ENCODE data around the gene MOB1A.
A peak's percentile ranks its signal among the peaks of the same experiment; 100 is the strongest.

MOB1A gene

GRCh38 chr2:74149570-74150319 lies 28.9 kb downstream of the MOB1A start:
- TF ChIP-seq CTCF (IDR thresholded peaks at IDR 0.05; ENCODE audit: borderline replicate concordance, control extremely low read depth, extremely low read depth, insufficient read depth, missing control alignments) = no peak
- DNase-seq (ENCODE audit: low spot score) = no peak
- in situ Hi-C loops (cut with MboI; ENCODE audit: low sequenced_read_pairs, unreplicated experiment) = no loop called here

- no peak for DNase-seq (ENCODE audit: low spot score)
- in situ Hi-C loops (cut with MboI; ENCODE audit: low sequenced_read_pairs, unreplicated experiment) = no loop called here
- no peak for TF ChIP-seq CTCF (IDR thresholded peaks at IDR 0.05; ENCODE audit: borderline replicate concordance, control extremely low read depth, extremely low read depth, insufficient read depth, missing control alignments)
These were observed 29.5 kb downstream of the MOB1A start for GRCh38 chr2:74149247-74149525.

- no peak for DNase-seq (ENCODE audit: low spot score)
- in situ Hi-C loops (cut with MboI; ENCODE audit: low sequenced_read_pairs, unreplicated experiment) = no loop called here
- no peak for TF ChIP-seq CTCF (IDR thresholded peaks at IDR 0.05; ENCODE audit: borderline replicate concordance, control extremely low read depth, extremely low read depth, insufficient read depth, missing control alignments)
These were observed 30.0 kb downstream of the MOB1A start for GRCh38 chr2:74148457-74149246.

GRCh38 chr2:74147727-74148456 lies 30.8 kb downstream of the MOB1A start, which contains the start of gene BOLA3:
Gene BOLA3, minus strand, starts transcription at chr2:74147912. Its CDS starts 38 bp downstream, at chr2:74147874.
- peak; percentile 85 for TF ChIP-seq CTCF (IDR thresholded peaks at IDR 0.05; ENCODE audit: borderline replicate concordance, control extremely low read depth, extremely low read depth, insufficient read depth, missing control alignments)
- DNase-seq (ENCODE audit: low spot score) = peak; percentile 98
- in situ Hi-C loops (cut with MboI; ENCODE audit: low sequenced_read_pairs, unreplicated experiment) = no loop called here

- peak; percentile 5 for TF ChIP-seq CTCF (IDR thresholded peaks at IDR 0.05; ENCODE audit: borderline replicate concordance, control extremely low read depth, extremely low read depth, insufficient read depth, missing control alignments)
- in situ Hi-C loops (cut with MboI; ENCODE audit: low sequenced_read_pairs, unreplicated experiment) = no loop called here
- DNase-seq (ENCODE audit: low spot score) = peak; percentile 47
These were observed 31.6 kb downstream of the MOB1A start for GRCh38 chr2:74146929-74147726.

- in situ Hi-C loops (cut with MboI; ENCODE audit: low sequenced_read_pairs, unreplicated experiment) = no loop called here
- DNase-seq (ENCODE audit: low spot score) = no peak
These were observed 36.3 kb downstream of the MOB1A start for GRCh38 chr2:74142340-74142739.

More at GRCh38 chr2:74142340-74142739, 36.3 kb downstream of the MOB1A start:
- no peak for TF ChIP-seq CTCF (IDR thresholded peaks at IDR 0.05; ENCODE audit: borderline replicate concordance, control extremely low read depth, extremely low read depth, insufficient read depth, missing control alignments)

Measured in GM13976 (cell line).